Mucosa of descending colon (tissue), 3 donors: ENCODE data around the gene IPO13. TPM values are rescaled to one million over a fixed set of nuclear protein-coding genes. Genes with fewer than 3 reads are reported as not detected.

Source experiments
- ATAC-seq: fragments of 200-7000 bp; cut with Tn5 transposase; one replicate; pipeline ENCODE4 v1.9.1; 2020; ENCODE audit warnings: mild to moderate bottlenecking, moderate library complexity
- DNase-seq, 3 donors: peaks; one replicate each; pipeline ENCODE4 v3.0.0-alpha.2; 2020
- H3K36me3 ChIP-seq: fragments of 200-600 bp; one replicate; pipeline ENCODE4 v1.8.0; 2021; ENCODE audit warnings: low read depth, mild to moderate bottlenecking
- H3K4me1 ChIP-seq: fragments of 200-600 bp; one replicate; pipeline ENCODE4 v1.8.0; 2021; ENCODE audit warnings: low read depth, mild to moderate bottlenecking
- H3K4me3 ChIP-seq: fragments of 200-600 bp; one replicate; pipeline ENCODE4 v1.8.0; 2021; ENCODE audit warnings: mild to moderate bottlenecking
- H3K9me3 ChIP-seq: fragments of 200-600 bp; one replicate; pipeline ENCODE4 v1.8.0; 2021; ENCODE audit warnings: mild to moderate bottlenecking
- CTCF ChIP-seq: fragments of 200-600 bp; IDR thresholded peaks from one replicate; pipeline ENCODE4 v1.8.0; 2022; ENCODE audit warnings: antibody characterized with exemption, mild to moderate bottlenecking
- intact Hi-C, 2 donors: fragments of 100-400 bp; cut with DNase I in 1 of 2; cut with micrococcal nuclease in 1 of 2; formaldehyde crosslinking; loops; one replicate each; pipeline versions ENCODE4 v1.11.0 to v1.11.1; 2022; cut with DNase I, micrococcal nuclease
- total RNA-seq, 3 donors: library from RNA; stranded (reverse); fragmentation: NEBNext Ultra II Directional in 2 of 3; extraction: Animal tissue kit (Norgen Biotek cat#: 25700) in 2 of 3; gene quantifications; one replicate each; pipeline versions ENCODE4 v1.2.1 to v1.2.4, GENCODE V29; 2021 to 2023
- donor health status: DM: no; HTN: no; CAD: no; lungs with moderate emphysema.
- donor health status: DM: no; HTN: no; CAD: no.
- donor health status: DM: no; HTN: yes; CAD: no.

IPO13 gene
- total RNA-seq, 3 donors from 2014 or later = 21.5 to 32.6 (median 22.3) TPM

GRCh38 chr1:44014365-44015104 lies 67.8 kb downstream of the IPO13 start:
- no peaks in the 10 kb centered on the region for H3K9me3 ChIP-seq
- TF ChIP-seq CTCF = no peak
- H3K4me3 ChIP-seq = no peak overlapping the region
- intact Hi-C loops = no loop called here
- H3K36me3 ChIP-seq = no peaks in the 10 kb centered on the region
- peaks cover 32% of the 10 kb centered on the region for H3K4me1 ChIP-seq
- DNase-seq (peak in 1 of 3 donors; percentile 63), ATAC-seq (peak; percentile 88)

DNA sequence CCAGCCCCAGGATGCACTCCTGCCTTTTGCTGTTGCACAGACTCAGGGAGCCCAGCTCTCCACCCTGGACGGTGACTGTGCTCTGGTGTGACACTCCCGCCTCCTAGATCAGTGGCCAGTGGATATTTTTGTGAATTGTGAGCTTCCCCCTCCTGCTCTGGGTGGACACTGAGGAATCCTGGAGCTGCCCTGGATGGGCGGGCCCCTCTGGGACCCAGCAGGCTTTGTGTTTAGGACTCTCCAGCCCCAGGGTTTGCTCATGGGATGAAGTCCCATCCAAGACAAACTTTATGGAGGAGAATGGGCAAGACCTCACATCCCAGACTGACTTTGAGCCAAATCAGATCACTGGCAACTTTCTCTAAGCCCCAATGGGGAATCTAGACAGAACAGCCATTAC lies 68.5 kb downstream of the IPO13 start:
- peaks cover 32% of the 10 kb centered on the region for H3K4me1 ChIP-seq
- no peaks in the 10 kb centered on the region for H3K36me3 ChIP-seq
- DNase-seq (peak in 1 of 3 donors; percentile 36), ATAC-seq (peak; percentile 36)
- no peak overlapping the region for H3K4me3 ChIP-seq
- TF ChIP-seq CTCF = no peak
- no peaks in the 10 kb centered on the region for H3K9me3 ChIP-seq
- intact Hi-C loops = no loop called here

DNA sequence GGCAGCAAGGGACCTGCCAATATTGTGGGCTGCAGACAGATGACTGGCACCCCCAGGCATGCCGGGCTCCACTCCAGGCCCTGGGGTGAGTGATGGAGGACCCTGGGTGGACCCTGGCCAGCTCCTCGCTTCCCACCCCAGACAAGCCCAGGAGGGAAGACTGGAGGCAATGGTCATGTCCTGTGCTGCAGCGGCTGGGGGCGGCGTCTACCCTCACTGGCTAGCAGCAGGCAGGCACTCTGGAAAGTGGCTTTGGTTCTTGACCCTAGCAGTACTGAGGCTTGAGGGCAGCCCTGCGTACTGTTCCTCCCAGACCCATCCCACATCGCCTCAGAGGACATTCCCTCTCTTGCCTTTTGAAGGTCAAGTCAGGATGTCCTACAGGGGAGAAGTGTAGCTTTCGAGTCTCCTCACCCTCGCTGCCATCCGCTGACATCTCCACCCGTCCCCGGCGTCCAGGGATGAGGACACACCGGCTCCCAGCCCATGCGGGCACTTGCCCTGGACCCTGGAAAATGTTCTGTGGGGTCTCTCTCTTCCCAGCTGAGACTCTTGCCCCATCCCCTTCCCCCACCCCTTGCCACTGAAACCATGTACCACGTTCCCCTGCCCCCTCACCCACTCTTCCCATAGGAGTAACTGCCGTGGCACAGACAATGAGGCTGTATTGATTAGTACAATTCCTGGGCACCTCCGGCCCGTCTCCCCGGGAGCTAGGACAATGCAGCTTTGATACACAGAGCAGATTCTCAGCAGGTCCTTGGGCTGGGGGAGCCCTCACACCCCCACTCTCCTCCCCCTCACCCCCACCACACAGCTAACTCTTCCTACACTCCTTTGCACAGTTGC lies 69.5 kb downstream of the IPO13 start:
- intact Hi-C loops = no loop called here
- no peak overlapping the region for H3K4me3 ChIP-seq
- no peaks in the 10 kb centered on the region for H3K9me3 ChIP-seq
- H3K4me1 ChIP-seq = peaks cover 30% of the 10 kb centered on the region
- no peaks in the 10 kb centered on the region for H3K36me3 ChIP-seq
- no peak for TF ChIP-seq CTCF
- no peak for ATAC-seq
- DNase-seq = peak in 1 of 3 donors; percentile 34

DNA sequence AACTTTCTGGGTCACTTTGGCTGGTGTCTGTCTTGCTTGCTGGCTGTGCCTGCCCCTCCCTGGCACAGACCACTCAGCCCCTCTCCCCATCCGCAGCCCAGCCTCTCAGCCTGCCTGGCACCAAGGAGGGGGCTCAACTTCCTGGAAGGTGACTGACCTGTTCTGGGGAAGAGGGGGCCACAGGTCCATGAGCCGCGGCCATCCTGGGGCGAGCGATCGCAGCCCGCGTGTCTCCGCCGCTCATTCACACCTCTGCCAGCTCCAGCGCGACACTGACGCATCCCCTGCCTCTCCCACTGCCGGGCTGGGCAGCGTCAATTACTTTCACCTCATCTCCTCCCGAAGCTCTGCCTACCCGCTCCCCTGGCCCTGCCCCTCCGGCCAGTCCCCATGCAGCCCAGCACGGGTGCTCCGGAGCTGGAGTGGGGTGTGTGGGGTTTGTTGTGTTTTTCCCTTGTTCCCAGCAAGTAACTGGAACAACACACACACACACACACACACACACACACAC lies 70.2 kb downstream of the IPO13 start:
- no peak for ATAC-seq
- intact Hi-C loops = no loop called here
- DNase-seq = no peak

More for the DNA sequence above, 70.2 kb downstream of the IPO13 start:
- Histone ChIP-seq H3K4me1 (peaks cover 24% of the 10 kb centered on the region), H3K9me3 (no peaks in the 10 kb centered on the region), H3K36me3 (no peaks in the 10 kb centered on the region), H3K4me3 (no peak overlapping the region)
- TF ChIP-seq CTCF = no peak

Other genes starting within 250 kb of the IPO13 start
- gene ST3GAL3, start 239.4 kb upstream of the IPO13 start, total RNA-seq = 10 to 100 TPM in 2 of 3 donors, 1 to 10 TPM in 1; 9.5 to 26.3 (median 18.2) TPM
- 10 to 100 TPM in 1 of 3 donors, 1 to 10 TPM in 2; 6.9 to 14.2 (median 7.4) TPM for gene ARTN, start 13.1 kb upstream of the IPO13 start, total RNA-seq
- 10 to 100 TPM; 16.5 to 23.3 (median 17.9) TPM for gene DPH2, start 23.1 kb downstream of the IPO13 start, total RNA-seq
- 100 to 1,000 TPM; 116 to 184 (median 158) TPM for gene ATP6V0B, start 28.0 kb downstream of the IPO13 start, total RNA-seq
- 10 to 100 TPM; 20.0 to 33.6 (median 28.1) TPM for gene B4GALT2, start 32.3 kb downstream of the IPO13 start, total RNA-seq
- 10 to 100 TPM; 13.4 to 19.6 (median 16.9) TPM for gene CCDC24, start 44.6 kb downstream of the IPO13 start, total RNA-seq
- 10 to 100 TPM; 21.1 to 52.5 (median 38.1) TPM for gene SLC6A9, start 84.5 kb downstream of the IPO13 start, total RNA-seq
- gene KLF17, start 171.9 kb downstream of the IPO13 start, total RNA-seq = under 1 TPM in 1 of 3 donors, not detected in 2; 0.13 TPM
- gene KLF18, start 194.7 kb downstream of the IPO13 start, total RNA-seq = not detected